SK-N-SH treated with all-trans-retinoic acid at 6 μM for 48 hours (cell line): ENCODE results near the gene ZC3H12C.

ENCODE experiments used
- ATAC-seq: fragments of 200-7000 bp; cut with Tn5 transposase; 3 replicates; pipeline ENCODE4 v1.9.1; 2020; ENCODE audit warnings: mild to moderate bottlenecking, moderate library complexity
- ARNTL ChIP-seq: fragments of 450-650 bp; formaldehyde crosslinking; IDR thresholded peaks from 2 replicates; pipeline ENCODE4 v1.5.0; 2020; ENCODE audit warnings: low read depth, mild to moderate bottlenecking, moderate library complexity, borderline replicate concordance
- BACH2 ChIP-seq: fragments of 250-450 bp; sonication (Bioruptor Pico); IDR thresholded peaks from 2 replicates; pipeline ENCODE4 v1.9.0; 2021; ENCODE audit warnings: mild to moderate bottlenecking, borderline replicate concordance
- CSDC2 ChIP-seq: fragments of 250-450 bp; sonication (Bioruptor Pico); IDR thresholded peaks from 2 replicates; pipeline ENCODE4 v1.5.0; 2020; ENCODE audit warnings: mild to moderate bottlenecking, moderate library complexity
- ESRRG ChIP-seq: fragments of 250-450 bp; sonication (Bioruptor Pico); IDR thresholded peaks from 2 replicates; pipeline ENCODE4 v1.6.1; 2021; ENCODE audit warnings: mild to moderate bottlenecking
- GLIS3 ChIP-seq: fragments of 250-450 bp; sonication (Bioruptor Pico); IDR thresholded peaks from 2 replicates; pipeline ENCODE4 v1.5.0; 2020; ENCODE audit warnings: mild to moderate bottlenecking, moderate library complexity
- OSR1 ChIP-seq: fragments of 250-450 bp; sonication (Bioruptor Pico); IDR thresholded peaks from 2 replicates; pipeline ENCODE4 v1.8.0; 2022; ENCODE audit warnings: moderate library complexity, mild to moderate bottlenecking, inconsistent platforms
- PPARA ChIP-seq: fragments of 250-450 bp; sonication (Bioruptor Pico); IDR thresholded peaks from 2 replicates; pipeline ENCODE4 v1.5.0; 2020; ENCODE audit warnings: mild to moderate bottlenecking, borderline replicate concordance
- RARB ChIP-seq: fragments of 250-450 bp; sonication (Bioruptor Pico); IDR thresholded peaks from 2 replicates; pipeline ENCODE4 v1.8.0; 2021; ENCODE audit warnings: mild to moderate bottlenecking, moderate library complexity
- SNAI2 ChIP-seq: fragments of 250-450 bp; sonication (Bioruptor Pico); IDR thresholded peaks from 2 replicates; pipeline ENCODE4 v1.5.0; 2020; ENCODE audit warnings: mild to moderate bottlenecking, moderate library complexity
- TCF4 ChIP-seq: fragments of 250-450 bp; sonication (Bioruptor Pico); IDR thresholded peaks from 2 replicates; pipeline ENCODE4 v1.8.0; 2021; ENCODE audit warnings: mild to moderate bottlenecking, moderate library complexity, borderline replicate concordance
- TOX ChIP-seq: fragments of 250-450 bp; sonication (Bioruptor Pico); IDR thresholded peaks from 2 replicates; pipeline ENCODE4 v1.8.0; 2021; ENCODE audit warnings: mild to moderate bottlenecking, moderate library complexity, borderline replicate concordance
- ZC3H10 ChIP-seq: fragments of 250-450 bp; sonication (Bioruptor Pico); IDR thresholded peaks from 2 replicates; pipeline ENCODE4 v1.5.1; 2021; ENCODE audit warnings: mild to moderate bottlenecking, moderate library complexity
- ZFP3 ChIP-seq: fragments of 250-450 bp; sonication (Bioruptor Pico); IDR thresholded peaks from 2 replicates; pipeline ENCODE4 v1.5.0; 2020; ENCODE audit warnings: mild to moderate bottlenecking, moderate library complexity
- ZFP30 ChIP-seq: fragments of 450-650 bp; formaldehyde crosslinking; IDR thresholded peaks from 2 replicates; pipeline ENCODE4 v1.5.0; 2022; ENCODE audit warnings: mild to moderate bottlenecking, moderate library complexity
- ZNF565 ChIP-seq: fragments of 450-650 bp; formaldehyde crosslinking; conservative IDR thresholded peaks from 2 replicates; pipeline ENCODE4 v1.5.0; 2020; ENCODE audit warnings: low read depth, mild to moderate bottlenecking, moderate library complexity
- ZNF70 ChIP-seq: fragments of 450-650 bp; formaldehyde crosslinking; IDR thresholded peaks from 2 replicates; pipeline ENCODE4 v1.5.0; 2020; ENCODE audit warnings: mild to moderate bottlenecking, moderate library complexity
- ZNF8 ChIP-seq: fragments of 450-650 bp; formaldehyde crosslinking; IDR thresholded peaks from 2 replicates; pipeline ENCODE4 v1.5.0; 2020; ENCODE audit warnings: mild to moderate bottlenecking, moderate library complexity
- TF ChIP-seq, protein P1 (sequence below): fragments of 250-450 bp; sonication (Bioruptor Pico); IDR thresholded peaks from 2 replicates; pipeline ENCODE4 v1.5.1; 2020; ENCODE audit warnings: low read depth, mild to moderate bottlenecking, moderate library complexity
- TF ChIP-seq, protein P2 (sequence below): fragments of 250-450 bp; sonication (Bioruptor Pico); IDR thresholded peaks from 2 replicates; pipeline ENCODE4 v1.5.1; 2021; ENCODE audit warnings: mild to moderate bottlenecking, moderate library complexity
- TF ChIP-seq, protein P3 (sequence below): fragments of 250-450 bp; sonication (Bioruptor Pico); IDR thresholded peaks from 2 replicates; pipeline ENCODE4 v1.8.0; 2020; ENCODE audit warnings: mild to moderate bottlenecking, moderate library complexity, borderline replicate concordance
- TF ChIP-seq, protein P4 (sequence below): fragments of 250-450 bp; sonication (Bioruptor Pico); IDR thresholded peaks from 2 replicates; pipeline ENCODE4 v1.8.0; 2021; ENCODE audit warnings: low read depth, mild to moderate bottlenecking, moderate library complexity, borderline replicate concordance

The ZC3H12C gene

DNA sequence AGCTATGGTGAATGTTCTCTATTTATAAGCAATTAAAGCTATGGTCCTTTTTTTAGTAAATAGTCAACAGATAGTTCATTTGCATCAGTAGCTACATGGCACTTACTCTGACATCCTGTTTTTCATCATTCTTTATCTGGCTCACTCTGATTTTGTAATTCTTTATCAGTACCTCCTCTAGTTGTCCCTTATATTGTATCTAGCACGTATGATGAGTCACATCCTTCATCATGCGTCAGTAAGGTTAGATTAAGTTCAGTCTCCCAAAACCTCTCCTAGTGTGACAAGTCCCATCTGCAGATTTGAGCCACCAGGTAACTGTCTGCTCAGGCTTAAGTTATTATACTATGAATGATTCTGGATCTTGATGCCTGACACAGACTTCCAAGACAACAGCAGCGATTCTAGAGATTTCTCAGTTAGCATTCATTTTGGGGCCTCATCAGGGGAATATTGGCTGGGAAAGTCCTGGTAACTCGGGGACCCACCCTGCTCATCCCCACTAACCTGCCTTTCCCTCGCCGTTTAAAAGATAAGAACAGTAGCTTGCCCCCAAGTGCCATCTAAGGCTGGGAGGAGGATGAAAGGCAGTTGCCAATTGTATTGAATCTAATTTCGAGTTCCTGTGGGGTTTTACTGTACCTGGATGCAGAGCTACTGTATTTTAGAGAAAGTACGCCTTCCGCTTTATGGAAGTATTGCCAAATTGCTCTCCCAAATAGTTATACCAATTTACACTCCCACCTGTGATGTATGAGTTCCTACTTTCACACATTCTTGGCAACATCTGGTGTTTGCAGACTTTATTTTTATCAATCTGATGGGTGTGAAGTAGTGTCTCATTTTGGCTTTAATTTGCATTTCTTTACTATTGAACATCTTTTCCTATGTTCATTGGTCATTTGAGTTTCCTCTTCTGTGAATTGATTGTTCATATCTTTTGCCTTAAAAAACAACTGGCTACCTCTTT is 55.9 kb downstream of the ZC3H12C start:
- no peak for TF ChIP-seq ESRRG (CRISPR knock-in tag)
- TF ChIP-seq, protein P1, sequence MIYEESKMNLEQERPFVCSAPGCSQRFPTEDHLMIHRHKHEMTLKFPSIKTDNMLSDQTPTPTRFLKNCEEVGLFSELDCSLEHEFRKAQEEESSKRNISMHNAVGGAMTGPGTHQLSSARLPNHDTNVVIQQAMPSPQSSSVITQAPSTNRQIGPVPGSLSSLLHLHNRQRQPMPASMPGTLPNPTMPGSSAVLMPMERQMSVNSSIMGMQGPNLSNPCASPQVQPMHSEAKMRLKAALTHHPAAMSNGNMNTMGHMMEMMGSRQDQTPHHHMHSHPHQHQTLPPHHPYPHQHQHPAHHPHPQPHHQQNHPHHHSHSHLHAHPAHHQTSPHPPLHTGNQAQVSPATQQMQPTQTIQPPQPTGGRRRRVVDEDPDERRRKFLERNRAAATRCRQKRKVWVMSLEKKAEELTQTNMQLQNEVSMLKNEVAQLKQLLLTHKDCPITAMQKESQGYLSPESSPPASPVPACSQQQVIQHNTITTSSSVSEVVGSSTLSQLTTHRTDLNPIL (CRISPR knock-in tag) = 0 out of 2 replicates have a peak, but pooled peaks have one; percentile 16
- ATAC-seq = peak; percentile 74

DNA sequence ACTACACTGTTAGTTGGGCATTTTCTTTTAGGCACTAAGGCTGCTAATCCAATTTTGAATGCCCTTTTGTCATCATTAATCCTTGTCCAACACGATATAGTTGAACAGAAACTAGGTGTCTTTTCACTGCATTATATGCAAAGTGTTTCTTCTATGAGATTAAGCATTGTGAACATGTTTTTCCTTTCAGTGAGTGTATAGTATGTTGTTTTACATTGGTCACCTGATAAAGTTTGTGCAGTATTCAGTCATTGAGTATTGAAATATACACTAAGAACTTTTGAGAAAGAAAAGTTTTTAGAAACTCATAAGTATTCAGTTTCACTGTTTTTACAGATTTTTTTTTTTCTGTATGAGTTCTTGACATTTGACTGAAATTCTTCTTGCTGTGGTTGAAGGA is 59.0 kb downstream of the ZC3H12C start:
- TF ChIP-seq, protein P1 (CRISPR knock-in tag) = no peak
- TF ChIP-seq TOX (CRISPR knock-in tag) (no peak), SNAI2 (CRISPR knock-in tag) (no peak), BACH2 (CRISPR knock-in tag) (no peak), GLIS3 (CRISPR knock-in tag) (no peak), PPARA (CRISPR knock-in tag) (no peak), ZNF8 (CRISPR knock-in tag) (no peak), TCF4 (CRISPR knock-in tag) (no peak), ZFP30 (CRISPR knock-in tag) (no peak), ESRRG (CRISPR knock-in tag) (no peak)
- TF ChIP-seq, protein P2, sequence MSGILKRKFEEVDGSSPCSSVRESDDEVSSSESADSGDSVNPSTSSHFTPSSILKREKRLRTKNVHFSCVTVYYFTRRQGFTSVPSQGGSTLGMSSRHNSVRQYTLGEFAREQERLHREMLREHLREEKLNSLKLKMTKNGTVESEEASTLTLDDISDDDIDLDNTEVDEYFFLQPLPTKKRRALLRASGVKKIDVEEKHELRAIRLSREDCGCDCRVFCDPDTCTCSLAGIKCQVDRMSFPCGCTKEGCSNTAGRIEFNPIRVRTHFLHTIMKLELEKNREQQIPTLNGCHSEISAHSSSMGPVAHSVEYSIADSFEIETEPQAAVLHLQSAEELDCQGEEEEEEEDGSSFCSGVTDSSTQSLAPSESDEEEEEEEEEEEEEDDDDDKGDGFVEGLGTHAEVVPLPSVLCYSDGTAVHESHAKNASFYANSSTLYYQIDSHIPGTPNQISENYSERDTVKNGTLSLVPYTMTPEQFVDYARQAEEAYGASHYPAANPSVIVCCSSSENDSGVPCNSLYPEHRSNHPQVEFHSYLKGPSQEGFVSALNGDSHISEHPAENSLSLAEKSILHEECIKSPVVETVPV = no peak
- TF ChIP-seq, all 23 proteins: peak for 0
- ATAC-seq = no peak

DNA sequence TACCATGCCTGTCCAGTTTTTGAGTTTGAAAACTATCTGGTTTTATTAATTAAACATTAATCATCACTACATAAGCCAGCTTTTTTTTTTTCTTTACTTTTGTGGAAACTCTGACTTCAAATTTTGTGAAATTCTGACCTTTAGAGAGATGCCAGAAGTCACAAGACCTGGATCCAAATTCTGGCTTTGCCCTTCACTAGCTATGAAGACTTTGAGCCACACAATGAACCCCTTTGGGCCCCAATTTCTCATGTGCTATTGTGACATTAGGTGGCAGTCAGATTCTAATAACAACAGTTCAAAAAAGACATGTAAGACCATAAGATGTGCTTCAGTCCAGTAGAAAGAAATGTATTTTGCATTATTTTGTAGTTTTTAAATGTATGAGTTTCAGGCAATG is 60.3 kb downstream of the ZC3H12C start:
- no peak for TF ChIP-seq ZFP3
- no peak for TF ChIP-seq CSDC2
- TF ChIP-seq, protein P3, sequence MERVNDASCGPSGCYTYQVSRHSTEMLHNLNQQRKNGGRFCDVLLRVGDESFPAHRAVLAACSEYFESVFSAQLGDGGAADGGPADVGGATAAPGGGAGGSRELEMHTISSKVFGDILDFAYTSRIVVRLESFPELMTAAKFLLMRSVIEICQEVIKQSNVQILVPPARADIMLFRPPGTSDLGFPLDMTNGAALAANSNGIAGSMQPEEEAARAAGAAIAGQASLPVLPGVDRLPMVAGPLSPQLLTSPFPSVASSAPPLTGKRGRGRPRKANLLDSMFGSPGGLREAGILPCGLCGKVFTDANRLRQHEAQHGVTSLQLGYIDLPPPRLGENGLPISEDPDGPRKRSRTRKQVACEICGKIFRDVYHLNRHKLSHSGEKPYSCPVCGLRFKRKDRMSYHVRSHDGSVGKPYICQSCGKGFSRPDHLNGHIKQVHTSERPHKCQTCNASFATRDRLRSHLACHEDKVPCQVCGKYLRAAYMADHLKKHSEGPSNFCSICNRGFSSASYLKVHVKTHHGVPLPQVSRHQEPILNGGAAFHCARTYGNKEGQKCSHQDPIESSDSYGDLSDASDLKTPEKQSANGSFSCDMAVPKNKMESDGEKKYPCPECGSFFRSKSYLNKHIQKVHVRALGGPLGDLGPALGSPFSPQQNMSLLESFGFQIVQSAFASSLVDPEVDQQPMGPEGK (CRISPR knock-in tag) = no peak
- TF ChIP-seq, protein P4, sequence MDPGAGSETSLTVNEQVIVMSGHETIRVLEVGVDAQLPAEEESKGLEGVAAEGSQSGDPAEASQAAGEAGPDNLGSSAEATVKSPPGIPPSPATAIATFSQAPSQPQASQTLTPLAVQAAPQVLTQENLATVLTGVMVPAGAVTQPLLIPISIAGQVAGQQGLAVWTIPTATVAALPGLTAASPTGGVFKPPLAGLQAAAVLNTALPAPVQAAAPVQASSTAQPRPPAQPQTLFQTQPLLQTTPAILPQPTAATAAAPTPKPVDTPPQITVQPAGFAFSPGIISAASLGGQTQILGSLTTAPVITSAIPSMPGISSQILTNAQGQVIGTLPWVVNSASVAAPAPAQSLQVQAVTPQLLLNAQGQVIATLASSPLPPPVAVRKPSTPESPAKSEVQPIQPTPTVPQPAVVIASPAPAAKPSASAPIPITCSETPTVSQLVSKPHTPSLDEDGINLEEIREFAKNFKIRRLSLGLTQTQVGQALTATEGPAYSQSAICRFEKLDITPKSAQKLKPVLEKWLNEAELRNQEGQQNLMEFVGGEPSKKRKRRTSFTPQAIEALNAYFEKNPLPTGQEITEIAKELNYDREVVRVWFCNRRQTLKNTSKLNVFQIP (CRISPR knock-in tag) = no peak
- ATAC-seq = no peak

DNA sequence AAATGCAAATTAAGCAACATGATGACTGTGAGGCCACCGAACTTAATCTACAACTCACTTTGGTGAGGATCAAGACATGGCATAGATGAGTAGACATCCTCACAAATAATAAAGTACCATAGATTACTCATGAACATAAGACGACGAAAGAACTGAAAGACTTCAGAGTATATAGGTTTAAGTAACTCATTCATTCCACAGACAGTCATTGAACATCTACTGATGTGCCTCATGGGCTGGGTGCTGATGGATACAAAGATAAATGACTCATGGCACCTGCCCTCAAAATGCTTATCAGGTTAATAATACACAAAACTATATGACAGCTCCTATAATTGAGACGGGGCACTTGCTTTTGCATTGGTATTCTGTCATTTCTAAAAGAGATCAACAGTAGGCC is 63.3 kb downstream of the ZC3H12C start:
- ATAC-seq = no peak
- TF ChIP-seq RARB (CRISPR knock-in tag) (no peak), ZC3H10 (no peak), ESRRG (CRISPR knock-in tag) (no peak), GLIS3 (CRISPR knock-in tag) (no peak), BACH2 (CRISPR knock-in tag) (no peak), TOX (CRISPR knock-in tag) (no peak), ZNF8 (CRISPR knock-in tag) (no peak), PPARA (CRISPR knock-in tag) (no peak), ZFP3 (no peak), ZNF565 (CRISPR knock-in tag) (no peak), ZNF70 (no peak), ARNTL (CRISPR knock-in tag) (no peak), OSR1 (CRISPR knock-in tag) (no peak)
- TF ChIP-seq, protein P1 (CRISPR knock-in tag) = no peak
